Astrocyte of the spinal cord (primary cell): ENCODE measurements around the gene SBNO2.

Experiments
- DNase-seq: peaks from one replicate; pipeline ENCODE4 v3.0.0; 2011; ENCODE audit warnings: low read depth, low spot score
- H3K4me3 ChIP-seq: 2 replicates; pipeline ENCODE4 v1.5.1; 2011; ENCODE audit warnings: low read depth, mild to moderate bottlenecking, low read length, moderate library complexity
- in situ Hi-C: cut with HindIII; loops from 2 replicates; pipeline ENCODE4 v1.10.0; 2017; ENCODE audit warnings: low sequenced_read_pairs
- TF ChIP-seq, protein P1 (sequence below): IDR thresholded peaks from 2 replicates; pipeline ENCODE4 v1.5.1; 2012; ENCODE audit warnings: low read depth, mild to moderate bottlenecking, low read length, inconsistent platforms

Gene SBNO2

DNA sequence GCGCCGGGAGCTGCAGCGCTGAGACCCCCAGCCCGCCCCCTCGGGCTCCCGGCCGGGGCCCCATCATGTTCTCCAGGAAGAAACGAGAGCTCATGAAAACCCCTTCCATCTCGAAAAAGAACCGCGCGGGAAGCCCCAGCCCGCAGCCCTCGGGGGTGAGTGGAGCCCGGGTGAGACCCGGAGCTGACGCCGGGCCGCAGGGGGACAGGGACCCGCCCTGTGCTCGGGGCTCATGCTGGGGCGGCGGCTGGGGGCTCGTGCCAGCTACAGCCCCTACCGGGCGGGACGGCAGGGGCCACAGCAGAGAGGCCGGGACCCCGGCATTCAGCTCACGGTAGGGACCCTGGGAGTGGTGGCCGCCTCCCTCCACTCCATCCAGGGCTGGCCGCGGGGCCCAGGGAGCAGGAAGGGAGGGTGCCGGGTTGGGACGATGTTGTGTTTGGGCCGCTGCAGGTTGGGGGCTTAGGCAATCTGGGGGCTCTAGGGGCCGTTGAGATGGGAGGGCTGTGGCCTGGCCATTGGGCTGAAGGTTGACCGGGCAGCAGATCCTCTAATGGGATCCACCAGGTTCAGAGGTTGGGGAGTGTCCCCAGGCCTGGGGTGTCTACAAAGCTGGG is 106.6 kb downstream of the SBNO2 start:
- H3K4me3 ChIP-seq, result peak overlapping the region; percentile 5
- TF ChIP-seq, protein P1, sequence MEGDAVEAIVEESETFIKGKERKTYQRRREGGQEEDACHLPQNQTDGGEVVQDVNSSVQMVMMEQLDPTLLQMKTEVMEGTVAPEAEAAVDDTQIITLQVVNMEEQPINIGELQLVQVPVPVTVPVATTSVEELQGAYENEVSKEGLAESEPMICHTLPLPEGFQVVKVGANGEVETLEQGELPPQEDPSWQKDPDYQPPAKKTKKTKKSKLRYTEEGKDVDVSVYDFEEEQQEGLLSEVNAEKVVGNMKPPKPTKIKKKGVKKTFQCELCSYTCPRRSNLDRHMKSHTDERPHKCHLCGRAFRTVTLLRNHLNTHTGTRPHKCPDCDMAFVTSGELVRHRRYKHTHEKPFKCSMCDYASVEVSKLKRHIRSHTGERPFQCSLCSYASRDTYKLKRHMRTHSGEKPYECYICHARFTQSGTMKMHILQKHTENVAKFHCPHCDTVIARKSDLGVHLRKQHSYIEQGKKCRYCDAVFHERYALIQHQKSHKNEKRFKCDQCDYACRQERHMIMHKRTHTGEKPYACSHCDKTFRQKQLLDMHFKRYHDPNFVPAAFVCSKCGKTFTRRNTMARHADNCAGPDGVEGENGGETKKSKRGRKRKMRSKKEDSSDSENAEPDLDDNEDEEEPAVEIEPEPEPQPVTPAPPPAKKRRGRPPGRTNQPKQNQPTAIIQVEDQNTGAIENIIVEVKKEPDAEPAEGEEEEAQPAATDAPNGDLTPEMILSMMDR, result no peak
- no peak for DNase-seq
- in situ Hi-C loops, result no loop called here

DNA sequence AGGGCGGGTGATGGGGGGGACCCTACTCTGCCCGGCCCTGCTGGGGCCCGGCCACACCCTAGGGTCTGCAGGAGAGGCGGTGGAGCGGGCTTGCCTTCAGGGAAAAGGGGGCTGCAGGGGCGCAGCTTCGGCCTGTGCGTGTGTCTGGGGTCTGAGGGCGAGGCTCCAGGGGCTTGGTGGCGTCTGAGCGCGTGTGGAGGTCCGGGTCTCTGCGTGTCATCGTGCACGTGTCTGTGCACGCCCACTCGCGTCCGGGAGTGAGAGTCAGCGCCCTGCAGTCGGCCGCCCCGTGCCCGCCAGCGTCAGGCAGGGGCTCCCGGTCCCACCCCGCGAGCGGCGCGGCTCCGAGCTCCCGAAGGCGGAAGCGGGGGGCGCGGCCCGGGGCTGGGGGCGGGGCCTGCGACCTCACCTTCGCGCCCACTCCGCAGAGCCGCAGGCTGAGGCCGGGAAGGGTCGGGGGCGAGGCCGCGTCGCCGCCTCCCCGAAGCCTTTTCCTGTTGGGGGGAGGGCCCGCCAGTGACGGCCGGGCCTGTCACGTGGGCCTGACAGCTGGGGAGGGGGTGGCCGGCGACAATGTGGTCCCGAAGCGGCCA is 107.2 kb downstream of the SBNO2 start, which contains the start of gene ARHGAP45:
Gene ARHGAP45 (plus strand): TSS at position 420 of the 593 bp plus-strand sequence. CDS start 239 bp downstream, outside the sequence.
- peak within 1 kb of the TSS; percentile 5 for H3K4me3 ChIP-seq
- DNase-seq, result no peak
- in situ Hi-C loops, result no loop called here
- TF ChIP-seq, protein P1, result no peak

DNA sequence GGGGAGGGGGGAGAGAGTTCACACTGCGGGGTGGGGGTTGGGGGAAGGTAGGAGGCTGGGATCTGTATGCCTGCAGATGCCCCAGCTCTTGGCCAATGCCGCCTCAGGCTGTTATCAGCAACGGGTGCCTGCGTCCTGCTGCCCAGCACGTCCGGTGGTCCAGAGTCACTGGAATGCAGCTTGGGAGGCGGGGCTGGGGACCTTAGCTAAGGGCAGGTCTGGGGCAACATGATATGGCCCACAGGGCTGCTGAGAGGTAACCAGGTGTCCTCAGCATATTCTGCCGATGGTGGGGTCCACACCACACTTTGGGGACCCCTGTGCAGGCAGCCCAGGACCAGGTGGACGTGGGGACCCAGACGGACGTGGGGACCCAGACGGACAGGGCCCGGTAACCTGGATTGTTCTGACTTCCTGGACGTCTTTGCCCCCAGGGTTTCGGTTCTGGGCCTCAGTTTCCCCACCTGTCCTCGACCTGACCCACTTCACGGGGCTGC is 107.8 kb downstream of the SBNO2 start:
- in situ Hi-C loops, result no loop called here
- TF ChIP-seq, protein P1, result no peak
- no peak overlapping the region for H3K4me3 ChIP-seq
- no peak for DNase-seq

- no peak overlapping the region for H3K4me3 ChIP-seq
- no peak for DNase-seq
- in situ Hi-C loops, result no loop called here
- TF ChIP-seq, protein P1, result no peak
Measured at GRCh38 chr19:1065606-1066109, 108.4 kb downstream of the SBNO2 start.

DNA sequence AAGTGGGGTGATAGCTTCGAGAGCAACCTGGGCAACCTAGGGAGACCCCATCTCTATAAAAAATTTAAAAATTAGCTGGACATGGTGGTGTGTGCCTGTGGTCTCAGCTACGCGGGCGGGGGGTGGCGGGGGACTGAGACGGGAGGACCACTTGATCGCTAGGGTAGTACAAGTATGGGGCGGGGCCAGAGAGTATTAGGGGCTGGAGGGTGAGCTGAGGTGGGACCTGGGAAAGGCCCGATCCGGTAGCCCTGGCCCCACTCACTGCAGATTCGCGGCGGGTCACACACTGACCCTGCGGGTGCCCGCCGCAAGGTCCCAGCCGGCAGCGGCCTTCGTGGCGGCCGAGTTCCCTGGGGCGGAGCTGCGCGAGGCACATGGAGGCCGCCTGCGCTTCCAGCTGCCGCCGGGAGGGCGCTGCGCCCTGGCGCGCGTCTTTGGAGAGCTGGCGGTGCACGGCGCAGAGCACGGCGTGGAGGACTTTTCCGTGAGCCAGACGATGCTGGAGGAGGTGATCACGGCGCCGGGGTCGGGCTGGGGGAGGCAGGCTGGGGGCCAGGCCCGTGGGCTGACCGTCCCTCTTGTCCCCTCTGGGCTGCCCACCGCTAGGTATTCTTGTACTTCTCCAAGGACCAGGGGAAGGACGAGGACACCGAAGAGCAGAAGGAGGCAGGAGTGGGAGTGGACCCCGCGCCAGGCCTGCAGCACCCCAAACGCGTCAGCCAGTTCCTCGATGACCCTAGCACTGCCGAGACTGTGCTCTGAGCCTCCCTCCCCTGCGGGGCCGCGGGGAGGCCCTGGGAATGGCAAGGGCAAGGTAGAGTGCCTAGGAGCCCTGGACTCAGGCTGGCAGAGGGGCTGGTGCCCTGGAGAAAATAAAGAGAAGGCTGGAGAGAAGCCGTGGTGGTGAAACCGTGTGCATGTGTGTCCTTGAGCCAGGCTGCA is 109.1 kb downstream of the SBNO2 start:
- no peak overlapping the region for H3K4me3 ChIP-seq
- DNase-seq, result peak; percentile 44
- TF ChIP-seq, protein P1, result peak; percentile 65
- in situ Hi-C loops, result no loop called here

- DNase-seq, result no peak
- TF ChIP-seq, protein P1, result no peak
- in situ Hi-C loops, result no loop called here
- no peak overlapping the region for H3K4me3 ChIP-seq
Measured at GRCh38 chr19:1063909-1064660, 110.0 kb downstream of the SBNO2 start.
